T follicular helper cell (primary cell): Measurements from ENCODE around the gene SLC25A13.
"Not testable (repeated sequence)": the region's sequence is repeated elsewhere in the genome, so short reads cannot be mapped to it uniquely, and the experiment has no call there.

Experiments used
- DNase-seq: peaks from one replicate; pipeline ENCODE4 v3.0.0-alpha.2; 2020; ENCODE audit warnings: low read depth

The SLC25A13 gene

GRCh38 chr7:96154506-96154905, 167.4 kb downstream of the SLC25A13 start:
- DNase-seq, result not testable (repeated sequence)

- no peak for DNase-seq
These were observed 169.2 kb downstream of the SLC25A13 start for GRCh38 chr7:96152706-96153105.

GRCh38 chr7:96151889-96152288, 170.0 kb downstream of the SLC25A13 start:
- DNase-seq, result no peak

DNA sequence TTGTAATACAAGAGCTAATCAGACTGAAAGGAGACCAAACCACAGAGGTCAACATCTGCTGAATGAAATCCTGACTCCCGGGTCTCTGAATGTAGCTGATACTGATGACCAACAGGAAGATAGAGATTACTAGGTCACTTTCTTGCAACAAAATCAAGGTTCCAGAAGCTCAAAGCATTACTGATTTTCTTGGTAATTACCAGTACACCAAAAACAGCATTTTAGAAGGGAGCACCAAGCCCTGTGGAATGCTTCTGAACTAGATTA, 177.7 kb downstream of the SLC25A13 start:
- no peak for DNase-seq

DNA sequence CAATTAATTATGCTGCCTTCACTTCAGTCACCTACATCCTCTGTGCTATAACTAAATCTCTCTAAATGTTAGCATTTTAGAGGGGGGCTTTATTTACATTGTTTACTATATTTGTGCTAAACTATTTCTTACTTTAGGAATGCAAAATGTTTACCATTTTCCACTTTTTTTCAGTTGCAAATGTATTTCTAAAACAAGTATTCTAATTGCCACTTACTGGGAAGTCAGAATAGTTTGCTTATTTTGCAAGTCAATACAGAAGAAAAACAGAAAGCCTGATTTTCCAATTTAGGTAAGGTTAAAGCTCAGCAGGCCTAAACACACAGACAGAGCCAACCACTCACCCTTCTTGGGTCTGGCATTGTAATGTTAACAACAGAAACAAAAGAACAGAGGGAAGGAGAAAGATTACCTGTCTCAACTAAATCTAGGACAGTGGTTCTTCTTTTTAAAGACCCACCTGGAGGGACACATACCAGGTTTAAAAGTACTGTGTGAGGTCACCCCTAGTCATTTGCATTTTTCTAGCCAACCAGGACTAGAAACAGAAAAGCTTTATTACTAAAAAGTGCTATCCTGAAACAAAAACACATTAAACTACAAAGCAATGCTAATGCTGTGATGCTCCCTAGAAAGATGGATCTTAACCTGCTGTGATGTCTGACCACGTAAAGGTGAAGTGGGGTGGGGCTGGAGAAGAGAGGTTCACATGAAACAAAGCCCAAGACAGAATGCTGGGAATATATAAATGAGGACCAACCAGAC, 178.2 kb downstream of the SLC25A13 start:
- DNase-seq, result no peak

GRCh38 chr7:96136600-96137239, 185.2 kb downstream of the SLC25A13 start:
- DNase-seq, result no peak

DNA sequence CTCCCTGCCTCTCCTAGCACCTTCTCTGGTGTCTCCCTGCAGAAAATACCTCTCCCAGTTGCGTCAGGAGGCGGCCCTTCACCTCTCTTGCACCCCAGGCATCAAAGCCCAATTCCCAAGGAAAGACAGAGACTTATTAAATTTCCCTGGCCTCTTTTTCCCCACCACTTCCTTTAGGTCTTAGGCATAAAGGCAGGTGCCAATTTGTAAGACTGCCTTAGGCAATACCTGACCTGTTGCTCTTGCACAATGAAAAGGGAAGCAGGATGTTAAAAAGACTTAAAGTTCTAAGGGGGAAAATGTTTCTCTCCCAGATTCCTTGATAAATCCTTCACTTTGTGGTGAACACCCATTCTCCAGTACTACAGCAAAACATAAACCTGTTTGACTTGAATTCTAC, 186.7 kb downstream of the SLC25A13 start:
- no peak for DNase-seq

DNA sequence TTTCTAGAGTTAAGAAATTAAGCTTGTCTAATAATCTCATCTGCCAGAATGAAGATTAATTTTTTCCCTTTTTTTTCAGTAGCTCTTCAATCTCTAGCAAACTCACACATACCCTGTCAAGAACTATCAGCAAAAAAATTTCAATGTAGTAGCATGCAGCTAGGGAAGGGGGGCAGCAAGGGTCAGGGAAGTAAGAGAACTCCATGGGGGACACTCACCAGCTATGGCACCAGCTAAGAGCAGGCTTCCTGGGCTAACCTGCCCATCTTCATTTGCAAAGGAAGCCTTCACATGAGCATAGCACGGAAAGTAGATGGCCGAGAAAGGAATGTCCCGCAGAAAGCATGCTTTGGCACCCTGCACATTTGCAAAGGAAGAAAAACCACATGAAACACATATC, 190.4 kb downstream of the SLC25A13 start:
- no peak for DNase-seq

GRCh38 chr7:96127746-96128145, 194.2 kb downstream of the SLC25A13 start:
- DNase-seq, result no peak

- no peak for DNase-seq
These were observed 195.5 kb downstream of the SLC25A13 start for GRCh38 chr7:96126382-96126781.

- no peak for DNase-seq
These were observed 199.2 kb downstream of the SLC25A13 start for GRCh38 chr7:96122746-96123145.

- DNase-seq, result no peak
These were observed 200.1 kb downstream of the SLC25A13 start for GRCh38 chr7:96121752-96122151.

DNA sequence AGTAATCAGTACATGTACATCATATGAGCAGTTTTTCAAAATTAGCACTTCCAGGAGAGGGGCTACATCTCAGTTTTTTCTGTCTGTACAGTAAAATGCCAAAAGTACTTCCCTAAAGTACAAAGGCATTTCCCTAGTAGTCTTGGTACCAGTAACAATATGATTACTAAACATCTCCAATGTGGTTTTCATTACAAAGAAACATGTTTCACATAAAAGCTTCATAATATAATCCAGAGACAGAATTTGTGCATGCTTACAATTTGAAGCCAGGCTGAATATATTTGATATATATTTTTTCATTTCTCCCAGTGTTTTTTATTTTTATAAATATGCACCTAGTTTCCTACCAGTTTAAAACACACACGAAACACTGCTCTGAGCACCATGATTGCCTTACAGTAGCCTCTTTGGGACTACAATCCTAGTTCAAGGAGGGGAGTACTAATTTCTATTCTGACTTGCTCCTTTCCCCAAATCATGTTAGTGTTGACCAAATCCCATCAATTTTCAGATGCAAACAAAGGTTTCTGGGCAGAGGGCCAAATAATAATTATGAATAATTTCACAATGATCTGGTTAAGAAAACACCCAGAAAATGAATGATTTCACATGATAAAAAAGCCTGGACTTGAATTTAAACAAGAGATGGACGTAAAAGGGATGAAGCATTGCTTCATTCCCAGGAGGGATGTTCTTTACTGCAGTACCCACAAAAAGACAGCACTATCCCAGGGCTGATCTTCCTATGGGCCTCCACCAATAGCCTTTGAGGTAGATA, 201.3 kb downstream of the SLC25A13 start:
- no peak for DNase-seq

DNA sequence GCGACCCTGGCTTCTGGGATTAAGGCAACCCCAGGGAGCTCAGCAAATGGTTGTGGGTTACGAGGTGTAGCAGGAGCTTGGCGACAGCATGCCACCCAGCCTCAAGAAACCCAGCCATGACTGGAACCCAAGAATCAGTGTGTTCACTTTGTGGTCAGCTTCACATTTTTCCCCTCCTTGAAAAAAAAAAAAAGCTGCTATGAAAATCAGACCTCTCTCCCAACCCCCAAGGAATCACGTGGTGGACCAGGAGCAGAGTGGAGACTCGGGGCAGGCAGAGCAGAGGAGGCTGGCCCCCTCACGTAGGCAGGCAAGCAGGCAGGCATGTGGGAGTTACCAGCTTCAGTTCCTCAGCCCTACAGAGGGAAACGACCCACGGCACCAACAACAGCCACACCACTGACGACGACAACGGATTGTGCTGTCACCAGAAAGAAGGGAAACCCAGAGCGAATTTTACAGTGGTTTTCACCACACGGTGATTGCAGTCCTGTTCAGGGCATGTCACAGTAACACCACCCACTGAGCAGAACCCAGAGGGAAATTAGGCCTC, 203.4 kb downstream of the SLC25A13 start:
- DNase-seq, result no peak

GRCh38 chr7:96116173-96116572, 205.7 kb downstream of the SLC25A13 start:
- no peak for DNase-seq

DNA sequence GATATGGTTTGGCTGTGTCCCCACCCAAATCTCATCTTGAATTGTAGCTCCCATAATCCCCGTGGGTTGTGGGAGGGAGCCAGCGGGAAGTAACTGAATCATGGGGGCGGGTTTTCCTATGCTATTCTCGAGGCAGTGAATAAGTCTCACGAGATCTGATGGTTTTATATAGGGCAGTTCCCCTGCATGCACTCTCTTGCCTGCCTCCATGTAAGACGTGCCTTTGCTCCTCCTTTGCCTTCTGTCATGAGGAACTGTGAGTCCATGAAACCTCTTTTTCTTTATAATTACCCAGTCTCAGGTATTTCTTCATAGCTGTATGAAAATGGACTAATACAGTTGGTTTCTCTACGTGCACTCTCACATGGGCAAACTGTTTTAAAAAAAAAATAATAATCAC, 207.7 kb downstream of the SLC25A13 start:
- no peak for DNase-seq

- DNase-seq, result no peak
These were observed 210.5 kb downstream of the SLC25A13 start for GRCh38 chr7:96111405-96111804.

DNA sequence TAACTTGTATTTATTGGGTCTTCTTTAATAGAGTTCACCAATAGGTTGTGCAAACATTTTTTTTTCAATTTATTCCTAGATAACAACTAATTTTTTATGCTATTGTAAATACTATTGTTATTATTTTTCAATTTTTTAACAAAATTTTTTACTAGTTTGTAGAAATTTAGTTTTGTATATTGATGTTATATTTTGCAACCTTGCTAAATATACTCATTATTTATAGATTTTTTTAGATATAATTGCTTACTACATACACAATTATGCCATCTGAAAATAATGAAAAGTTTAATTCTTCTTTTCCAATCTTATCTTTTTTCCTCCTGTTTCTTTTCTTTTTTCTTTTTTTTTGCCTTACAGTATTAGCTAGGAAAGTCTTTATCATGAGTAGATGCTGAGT, 216.9 kb downstream of the SLC25A13 start:
- no peak for DNase-seq

GRCh38 chr7:96102096-96102811, 219.6 kb downstream of the SLC25A13 start:
- DNase-seq, result no peak

- no peak for DNase-seq
These were observed 221.2 kb downstream of the SLC25A13 start for GRCh38 chr7:96100737-96101136.

- DNase-seq, result no peak
These were observed 224.1 kb downstream of the SLC25A13 start for GRCh38 chr7:96097835-96098234.

DNA sequence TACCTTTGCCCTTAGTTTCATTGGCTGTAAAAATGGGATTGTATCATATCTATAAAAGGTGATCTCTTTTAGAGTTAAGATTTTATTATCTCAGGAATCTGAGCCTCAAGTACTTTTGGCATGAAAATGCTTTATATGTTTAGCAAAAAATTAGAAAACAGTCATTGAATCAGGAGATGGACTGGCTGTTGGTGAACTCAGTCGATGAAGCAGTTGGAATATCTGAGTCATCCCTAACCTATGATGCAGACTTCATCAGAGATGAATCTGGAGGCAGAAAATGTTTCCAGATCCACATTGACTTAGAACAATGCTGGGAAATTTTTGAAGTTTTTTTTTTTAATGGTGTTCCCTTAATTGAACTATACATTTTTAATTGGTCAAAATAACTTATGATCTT, 228.5 kb downstream of the SLC25A13 start:
- no peak for DNase-seq
